GM12874 (cell line): ENCODE measurements around the gene CABYR.
A peak's percentile ranks its signal among the peaks of the same experiment; 100 is the strongest.

Experiments
- TF ChIP-seq, protein P1 (sequence below): IDR thresholded peaks from 2 replicates; pipeline ENCODE4 v1.5.1; 2011; ENCODE audit warnings: low read depth, mild to moderate bottlenecking, control low read depth, low read length, moderate library complexity; ENCODE audit not compliant: insufficient read depth

CABYR gene

DNA sequence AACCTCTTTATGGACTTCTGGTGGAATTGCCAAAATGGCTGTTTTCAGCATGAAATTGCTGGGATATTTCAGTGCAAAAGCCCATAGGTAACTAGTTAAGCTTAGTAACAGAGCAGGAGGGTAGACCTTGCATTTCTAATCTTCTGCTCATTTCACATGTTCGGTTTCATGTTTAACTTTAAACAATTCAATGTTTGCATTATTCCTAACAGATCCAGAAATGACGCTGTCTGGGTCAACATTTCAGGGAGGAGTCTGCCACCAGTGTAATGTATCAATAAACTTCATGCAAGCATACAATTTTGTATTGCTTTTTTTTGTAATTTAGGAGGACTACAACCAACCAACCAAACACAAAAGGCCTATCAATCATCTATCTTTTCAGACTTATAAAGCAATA, 22.4 kb downstream of the CABYR start:
- TF ChIP-seq, protein P1, sequence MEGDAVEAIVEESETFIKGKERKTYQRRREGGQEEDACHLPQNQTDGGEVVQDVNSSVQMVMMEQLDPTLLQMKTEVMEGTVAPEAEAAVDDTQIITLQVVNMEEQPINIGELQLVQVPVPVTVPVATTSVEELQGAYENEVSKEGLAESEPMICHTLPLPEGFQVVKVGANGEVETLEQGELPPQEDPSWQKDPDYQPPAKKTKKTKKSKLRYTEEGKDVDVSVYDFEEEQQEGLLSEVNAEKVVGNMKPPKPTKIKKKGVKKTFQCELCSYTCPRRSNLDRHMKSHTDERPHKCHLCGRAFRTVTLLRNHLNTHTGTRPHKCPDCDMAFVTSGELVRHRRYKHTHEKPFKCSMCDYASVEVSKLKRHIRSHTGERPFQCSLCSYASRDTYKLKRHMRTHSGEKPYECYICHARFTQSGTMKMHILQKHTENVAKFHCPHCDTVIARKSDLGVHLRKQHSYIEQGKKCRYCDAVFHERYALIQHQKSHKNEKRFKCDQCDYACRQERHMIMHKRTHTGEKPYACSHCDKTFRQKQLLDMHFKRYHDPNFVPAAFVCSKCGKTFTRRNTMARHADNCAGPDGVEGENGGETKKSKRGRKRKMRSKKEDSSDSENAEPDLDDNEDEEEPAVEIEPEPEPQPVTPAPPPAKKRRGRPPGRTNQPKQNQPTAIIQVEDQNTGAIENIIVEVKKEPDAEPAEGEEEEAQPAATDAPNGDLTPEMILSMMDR = no peak

DNA sequence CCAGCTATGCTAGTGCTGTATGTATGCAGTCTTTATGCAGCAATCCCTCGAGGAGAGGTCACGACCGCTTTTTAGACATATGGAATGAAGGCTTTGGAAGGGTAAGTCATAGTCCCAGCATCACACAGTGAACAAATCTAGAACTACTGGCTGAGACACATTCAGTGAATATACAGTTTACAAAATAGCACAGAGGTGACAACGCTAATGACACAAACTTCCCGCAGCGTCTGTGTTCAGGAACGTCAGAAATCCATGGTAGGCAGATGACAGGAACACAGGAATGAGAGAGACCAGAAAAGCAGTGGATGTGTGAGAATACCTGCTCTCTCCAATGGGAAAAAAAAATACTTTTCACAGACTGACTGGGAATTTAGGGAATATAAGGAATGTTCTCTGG, 29.6 kb downstream of the CABYR start:
- TF ChIP-seq, protein P1 = no peak

DNA sequence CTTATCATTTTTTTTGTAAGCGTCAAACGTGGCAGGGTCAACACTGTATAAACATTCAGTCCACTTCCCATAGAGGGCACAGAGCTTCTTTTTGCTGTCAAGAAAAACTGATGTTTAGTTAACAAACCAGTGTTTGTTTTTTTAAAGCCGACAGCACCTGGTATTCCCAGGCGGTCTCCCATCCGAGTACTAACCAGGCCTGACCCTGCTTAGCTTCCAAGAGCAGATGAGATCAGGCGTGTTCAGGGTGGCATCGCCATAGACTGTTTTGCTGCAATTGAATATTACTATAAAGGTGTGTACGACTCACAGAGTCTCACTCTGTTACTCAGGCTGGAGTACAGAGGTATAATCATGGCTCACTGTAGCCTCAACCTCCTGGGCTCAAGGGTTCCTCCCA, 31.5 kb downstream of the CABYR start:
- TF ChIP-seq, protein P1 = no peak

DNA sequence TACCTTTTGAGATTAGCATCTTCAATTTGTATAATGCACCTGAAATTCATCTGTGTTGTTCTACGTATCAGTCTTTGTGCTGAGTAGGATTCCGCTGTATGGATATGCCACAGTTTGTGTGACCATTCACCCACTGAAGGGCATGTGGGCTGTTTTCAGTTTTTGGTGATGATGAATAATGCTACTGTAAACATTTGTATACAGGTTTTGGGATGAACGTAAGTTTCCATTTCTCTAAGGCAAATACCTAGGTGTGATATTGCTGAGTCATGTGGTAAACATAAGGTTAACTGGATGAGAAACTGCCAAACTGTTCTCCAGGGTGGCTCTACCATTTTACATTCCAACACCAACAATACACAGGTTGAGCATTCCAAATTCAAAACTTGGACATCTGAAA, 35.1 kb downstream of the CABYR start:
- TF ChIP-seq, protein P1 = no peak

DNA sequence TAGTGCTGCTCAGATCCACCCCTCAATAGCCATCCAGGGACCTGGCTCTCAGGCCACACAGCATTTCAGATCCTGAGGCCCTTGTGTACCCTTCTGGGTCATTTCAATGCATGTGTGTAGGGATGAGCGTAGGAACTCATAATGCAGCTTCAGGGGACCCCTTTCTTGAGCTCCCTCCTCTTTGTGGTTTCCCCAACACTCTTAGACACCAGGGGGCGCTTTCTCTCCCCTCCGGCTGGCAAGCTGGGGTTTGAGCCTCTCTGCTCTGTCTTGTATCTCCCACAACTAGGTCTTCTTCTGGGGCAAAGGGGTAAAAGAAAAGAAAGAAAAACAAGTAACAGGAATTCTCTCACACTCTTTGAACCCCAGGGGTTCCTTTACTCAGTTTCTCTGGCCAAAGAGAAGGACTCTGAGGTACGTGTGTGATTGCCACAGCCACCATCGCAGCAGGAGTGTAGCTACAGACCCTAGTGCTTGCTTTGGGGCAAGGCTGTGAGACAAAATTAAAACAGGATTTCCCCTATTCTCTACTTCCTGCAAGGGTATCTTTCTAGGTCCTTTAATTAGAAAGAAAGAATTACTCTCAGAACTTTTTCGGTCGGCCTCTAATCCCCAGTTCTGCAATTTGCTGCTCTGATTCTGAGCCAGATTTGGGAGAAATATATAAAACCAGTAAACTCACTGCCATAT, 38.0 kb downstream of the CABYR start:
- TF ChIP-seq, protein P1 = peak; percentile 87

DNA sequence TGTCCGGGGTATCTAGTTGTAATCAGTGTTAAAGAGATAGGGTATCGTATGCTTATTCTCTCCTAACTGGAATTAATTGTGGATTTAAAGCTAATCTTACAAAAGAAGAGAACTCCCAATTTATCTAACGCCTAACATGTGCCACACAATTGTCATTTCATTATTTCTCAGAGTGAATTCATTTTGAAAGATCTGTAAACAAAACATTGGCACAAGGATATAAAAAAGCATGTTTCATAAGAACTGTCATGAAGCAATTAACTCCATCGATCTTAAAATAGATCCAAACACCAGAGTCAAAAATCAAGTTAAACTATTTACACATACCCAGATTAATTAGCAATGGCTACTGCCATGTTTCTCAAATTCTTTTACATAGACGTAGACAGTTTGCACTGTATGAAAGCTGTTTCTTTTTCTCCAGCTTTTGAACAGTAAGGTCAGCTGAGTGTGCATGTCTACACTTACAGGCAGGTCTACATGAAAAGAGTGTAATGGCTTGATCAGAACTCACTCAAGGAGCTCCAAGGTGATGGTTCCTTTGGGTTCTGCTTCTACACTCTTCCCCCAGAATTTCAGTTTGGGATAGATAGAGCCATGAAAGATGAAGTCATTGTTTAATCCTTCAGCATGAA, 38.8 kb downstream of the CABYR start:
- TF ChIP-seq, protein P1 = no peak

DNA sequence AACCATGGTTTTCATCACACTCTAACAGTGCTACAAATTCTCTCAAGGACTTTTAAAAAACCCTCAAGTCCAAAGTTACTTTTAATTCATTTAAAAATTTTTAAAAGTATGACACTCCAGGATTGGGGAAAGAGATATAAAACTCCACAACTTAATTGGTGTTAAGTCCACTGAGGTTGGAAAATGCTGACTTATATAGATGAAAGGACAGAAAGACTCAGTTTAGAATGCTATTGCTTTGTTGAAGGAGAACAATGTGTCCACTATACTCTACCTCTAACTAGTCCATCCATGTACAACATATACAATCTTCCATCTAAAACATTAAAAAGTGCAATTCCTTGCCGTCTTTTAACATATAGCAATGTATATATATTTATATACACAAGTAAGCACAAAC, 41.2 kb downstream of the CABYR start:
- TF ChIP-seq, protein P1 = no peak
